OCI-M1 (cell line): ENCODE data around the gene MSRB1.
"Not testable (repeated sequence)": the region's sequence is repeated elsewhere in the genome, so short reads cannot be mapped to it uniquely, and the experiment has no call there.

Experiments used
- DNase-seq: peaks from one replicate; lab custom pipeline; 2025; lab: John Stamatoyannopoulos, UW

Gene MSRB1

GRCh38 chr16:1915732-1916639 lies 27.0 kb downstream of the MSRB1 start:
- no peak for DNase-seq

GRCh38 chr16:1914988-1915387 lies 28.0 kb downstream of the MSRB1 start:
- no peak for DNase-seq

GRCh38 chr16:1914084-1914608 lies 28.9 kb downstream of the MSRB1 start:
- no peak for DNase-seq

GRCh38 chr16:1913327-1914083 lies 29.5 kb downstream of the MSRB1 start:
- no peak for DNase-seq

- no peak for DNase-seq
These were observed 30.8 kb downstream of the MSRB1 start for GRCh38 chr16:1912215-1912543.

- no peak for DNase-seq
These were observed 31.4 kb downstream of the MSRB1 start for GRCh38 chr16:1911467-1912214.

- DNase-seq = no peak
These were observed 33.3 kb downstream of the MSRB1 start for GRCh38 chr16:1909561-1910231.

- no peak for DNase-seq
These were observed 34.0 kb downstream of the MSRB1 start for GRCh38 chr16:1908983-1909382.

- DNase-seq = no peak
These were observed 34.8 kb downstream of the MSRB1 start for GRCh38 chr16:1908184-1908583.

GRCh38 chr16:1907226-1907860 lies 35.7 kb downstream of the MSRB1 start:
- DNase-seq = no peak

- DNase-seq = no peak
These were observed 36.2 kb downstream of the MSRB1 start for GRCh38 chr16:1906846-1907165.

GRCh38 chr16:1906055-1906845 lies 36.7 kb downstream of the MSRB1 start:
- no peak for DNase-seq

- DNase-seq = no peak
These were observed 38.9 kb downstream of the MSRB1 start for GRCh38 chr16:1903845-1904840.

GRCh38 chr16:1903220-1903574 lies 39.8 kb downstream of the MSRB1 start:
- DNase-seq = no peak

- no peak for DNase-seq
These were observed 40.3 kb downstream of the MSRB1 start for GRCh38 chr16:1902547-1903219.

GRCh38 chr16:1900452-1900774 lies 42.6 kb downstream of the MSRB1 start:
- no peak for DNase-seq

GRCh38 chr16:1899641-1900451 lies 43.2 kb downstream of the MSRB1 start:
- no peak for DNase-seq

- DNase-seq = not testable (repeated sequence)
These were observed 45.3 kb downstream of the MSRB1 start for GRCh38 chr16:1897692-1898091.
